Liver (tissue), 9 donors: Measurements from ENCODE around the gene BTBD6. TPM values are rescaled to one million over a fixed set of nuclear protein-coding genes. Genes with fewer than 3 reads are reported as not detected.

Source experiments
- DNase-seq: peaks from one replicate; pipeline ENCODE4 v3.0.0-alpha.2; 2017; ENCODE audit warnings: low spot score
- H3K27ac ChIP-seq, 2 donors: one replicate each; pipeline ENCODE4 v1.7.0; 2013; ENCODE audit warnings: inconsistent platforms in 2 of 2, low read length in 2 of 2, control low read depth in 1 of 2, low read depth in 1 of 2, mild to moderate bottlenecking in 1 of 2
- H3K27me3 ChIP-seq, 4 donors: one replicate each; pipeline versions ENCODE4 v1.6.1 to v1.7.0; 2013; ENCODE audit warnings: low read length in 3 of 4, inconsistent platforms in 1 of 4, mild to moderate bottlenecking in 1 of 4, moderate library complexity in 1 of 4; ENCODE audit not compliant: control insufficient read depth in 4 of 4, insufficient read depth in 4 of 4
- H3K36me3 ChIP-seq, 4 donors: one replicate each; pipeline versions ENCODE4 v1.6.1 to v1.7.0; 2013; ENCODE audit warnings: low read length in 3 of 4, mild to moderate bottlenecking in 3 of 4, low read depth in 1 of 4, moderate library complexity in 1 of 4; ENCODE audit not compliant: control insufficient read depth in 4 of 4, insufficient read depth in 3 of 4
- H3K4me1 ChIP-seq, 4 donors: one replicate each; pipeline versions ENCODE4 v1.6.1 to v1.7.0; 2013; ENCODE audit warnings: low read length in 3 of 4, mild to moderate bottlenecking in 3 of 4, moderate library complexity in 1 of 4; ENCODE audit not compliant: control insufficient read depth in 4 of 4, insufficient read depth in 4 of 4
- H3K4me3 ChIP-seq, 3 donors: one replicate each; pipeline versions ENCODE4 v1.6.1 to v1.7.0; 2013; ENCODE audit warnings: low read length in 3 of 3, control low read depth in 1 of 3, low read depth in 1 of 3, mild to moderate bottlenecking in 1 of 3
- H3K9ac ChIP-seq, 2 donors: one replicate each; pipeline ENCODE4 v1.7.0; 2013; ENCODE audit warnings: low read length in 2 of 2, mild to moderate bottlenecking in 2 of 2, moderate library complexity in 2 of 2, control low read depth in 1 of 2, low read depth in 1 of 2
- H3K9me3 ChIP-seq, 4 donors: one replicate each; pipeline versions ENCODE4 v1.6.1 to v1.7.0; 2013; ENCODE audit warnings: low read length in 3 of 4; ENCODE audit not compliant: control insufficient read depth in 4 of 4
- EGR1 ChIP-seq, 2 donors: IDR thresholded peaks; 2 replicates each; pipeline ENCODE4 v1.6.1; 2016 to 2018; ENCODE audit warnings: antibody characterized with exemption in 2 of 2, low read depth in 2 of 2
- FOXA1 ChIP-seq: IDR thresholded peaks from 2 replicates; pipeline ENCODE4 v1.6.1; 2016; ENCODE audit warnings: antibody characterized with exemption
- FOXA2 ChIP-seq: IDR thresholded peaks from 2 replicates; pipeline ENCODE4 v1.6.1; 2016; ENCODE audit warnings: antibody characterized with exemption
- GABPA ChIP-seq, 2 donors: IDR thresholded peaks in 1 of 2; conservative IDR thresholded peaks in 1 of 2; 2 replicates each; pipeline ENCODE4 v1.6.1; 2016; ENCODE audit warnings: antibody characterized with exemption in 2 of 2, mild to moderate bottlenecking in 1 of 2, moderate library complexity in 1 of 2
- HNF4A ChIP-seq, 2 donors: conservative IDR thresholded peaks; 2 replicates each; pipeline ENCODE4 v1.6.1; 2016; ENCODE audit warnings: antibody characterized with exemption in 2 of 2, mild to moderate bottlenecking in 2 of 2
- HNF4G ChIP-seq: IDR thresholded peaks from 2 replicates; pipeline ENCODE4 v1.6.1; 2016; ENCODE audit warnings: antibody characterized with exemption
- NR2F2 ChIP-seq: IDR thresholded peaks from 2 replicates; pipeline ENCODE4 v1.6.1; 2016; ENCODE audit warnings: antibody characterized with exemption
- RAD21 ChIP-seq, 2 donors: IDR thresholded peaks; 2 replicates each; pipeline ENCODE4 v1.6.1; 2016; ENCODE audit warnings: antibody characterized with exemption in 2 of 2, mild to moderate bottlenecking in 2 of 2
- RXRA ChIP-seq, 2 donors: IDR thresholded peaks; 2 replicates each; pipeline ENCODE4 v1.6.1; 2017 to 2018; ENCODE audit warnings: antibody characterized with exemption in 2 of 2, mild to moderate bottlenecking in 1 of 2
- TAF1 ChIP-seq: conservative IDR thresholded peaks from 2 replicates; pipeline ENCODE4 v1.6.1; 2016; ENCODE audit warnings: antibody characterized with exemption, mild to moderate bottlenecking
- YY1 ChIP-seq: IDR thresholded peaks from 2 replicates; pipeline ENCODE4 v1.6.1; 2016; ENCODE audit warnings: antibody characterized with exemption, mild to moderate bottlenecking
- WGBS: extraction: QIAGEN DNeasy Blood & Tissue Kit; methylation state at CpG from one replicate; pipeline ENCODE4 v1.1.7; 2013; 5-methylcytosine and 5-hydroxymethylcytosine counted together
- polyA plus RNA-seq, 2 donors: library from polyadenylated mRNA; stranded (reverse) in 1 of 2; unstranded in 1 of 2; fragments of 200-250 nt in 1 of 2; fragments of >200 nt in 1 of 2; fragmentation: Nextera tagmentation in 1 of 2; extraction: Ambion mirVana in 1 of 2; gene quantifications; one replicate each; pipeline versions ENCODE4 v1.2.1 to v1.2.3, GENCODE V29; 2013 to 2015
- total RNA-seq, 2 donors: library from RNA; depleted of rRNA; stranded (reverse); fragments of >200 nt; gene quantifications; one replicate each; pipeline ENCODE4 v1.2.3, GENCODE V29; 2014
- TF ChIP-seq, protein P1 (sequence below): IDR thresholded peaks from 2 replicates; pipeline ENCODE4 v1.6.1; 2016; ENCODE audit warnings: antibody characterized with exemption, mild to moderate bottlenecking
- TF ChIP-seq, protein P2 (sequence below): fragments of 150-350 bp; IDR thresholded peaks from 2 replicates; pipeline ENCODE4 v1.5.1; 2017; ENCODE audit warnings: improper control_type of control experiment, low read depth, low read length; ENCODE audit not compliant: missing input control
- TF ChIP-seq, protein P3 (sequence below): IDR thresholded peaks from 2 replicates; pipeline ENCODE4 v1.6.1; 2016; ENCODE audit warnings: antibody characterized with exemption
- TF ChIP-seq, protein P4 (sequence below): IDR thresholded peaks from 2 replicates; pipeline ENCODE4 v1.6.1; 2016; ENCODE audit warnings: antibody characterized with exemption
- donor health status: healthy.
- donor health status: healthy.
- donor health status: healthy.
- donor health status: healthy.
- donor health status: healthy.

Gene BTBD6
- total and polyA plus RNA-seq, 4 donors, result 5.8 to 18.1 (median 16.7) TPM

DNA sequence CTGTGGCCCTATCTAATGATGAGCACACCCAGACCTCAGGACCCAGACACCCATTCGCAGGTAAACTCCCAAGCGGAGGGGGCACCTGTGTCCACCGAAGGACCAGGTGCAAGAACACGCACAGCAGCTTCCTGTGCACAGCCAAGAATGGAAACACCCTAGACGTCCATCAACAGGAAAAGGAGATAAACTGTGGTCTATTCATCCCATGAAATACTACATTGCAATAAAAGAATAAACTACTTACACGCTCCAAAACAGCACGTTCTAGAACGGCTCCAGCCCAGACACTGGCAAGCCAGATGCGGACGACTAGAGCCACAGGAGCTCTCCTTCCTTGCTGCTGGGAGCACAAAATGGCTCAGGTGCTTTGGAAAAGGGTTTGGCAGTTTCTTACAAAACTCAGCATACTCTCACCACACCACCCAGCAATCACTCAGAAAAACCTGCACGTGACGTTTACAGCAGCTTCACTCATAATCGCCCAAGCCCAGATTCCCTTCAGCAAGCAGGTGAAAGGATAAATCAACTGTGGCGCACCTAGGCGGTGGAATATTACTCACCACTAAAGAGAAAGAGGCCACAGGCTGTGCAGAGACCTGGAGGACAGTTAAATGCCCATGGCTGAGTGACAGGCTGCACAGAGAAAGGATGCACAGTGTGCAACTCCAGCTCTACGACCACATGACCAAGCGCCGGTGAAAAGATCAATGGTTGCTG is 31.5 kb downstream of the BTBD6 start (continued):
- TF ChIP-seq, protein P1, sequence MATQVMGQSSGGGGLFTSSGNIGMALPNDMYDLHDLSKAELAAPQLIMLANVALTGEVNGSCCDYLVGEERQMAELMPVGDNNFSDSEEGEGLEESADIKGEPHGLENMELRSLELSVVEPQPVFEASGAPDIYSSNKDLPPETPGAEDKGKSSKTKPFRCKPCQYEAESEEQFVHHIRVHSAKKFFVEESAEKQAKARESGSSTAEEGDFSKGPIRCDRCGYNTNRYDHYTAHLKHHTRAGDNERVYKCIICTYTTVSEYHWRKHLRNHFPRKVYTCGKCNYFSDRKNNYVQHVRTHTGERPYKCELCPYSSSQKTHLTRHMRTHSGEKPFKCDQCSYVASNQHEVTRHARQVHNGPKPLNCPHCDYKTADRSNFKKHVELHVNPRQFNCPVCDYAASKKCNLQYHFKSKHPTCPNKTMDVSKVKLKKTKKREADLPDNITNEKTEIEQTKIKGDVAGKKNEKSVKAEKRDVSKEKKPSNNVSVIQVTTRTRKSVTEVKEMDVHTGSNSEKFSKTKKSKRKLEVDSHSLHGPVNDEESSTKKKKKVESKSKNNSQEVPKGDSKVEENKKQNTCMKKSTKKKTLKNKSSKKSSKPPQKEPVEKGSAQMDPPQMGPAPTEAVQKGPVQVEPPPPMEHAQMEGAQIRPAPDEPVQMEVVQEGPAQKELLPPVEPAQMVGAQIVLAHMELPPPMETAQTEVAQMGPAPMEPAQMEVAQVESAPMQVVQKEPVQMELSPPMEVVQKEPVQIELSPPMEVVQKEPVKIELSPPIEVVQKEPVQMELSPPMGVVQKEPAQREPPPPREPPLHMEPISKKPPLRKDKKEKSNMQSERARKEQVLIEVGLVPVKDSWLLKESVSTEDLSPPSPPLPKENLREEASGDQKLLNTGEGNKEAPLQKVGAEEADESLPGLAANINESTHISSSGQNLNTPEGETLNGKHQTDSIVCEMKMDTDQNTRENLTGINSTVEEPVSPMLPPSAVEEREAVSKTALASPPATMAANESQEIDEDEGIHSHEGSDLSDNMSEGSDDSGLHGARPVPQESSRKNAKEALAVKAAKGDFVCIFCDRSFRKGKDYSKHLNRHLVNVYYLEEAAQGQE, result no peak
- no peak for TF ChIP-seq FOXA2
- no peak for TF ChIP-seq TAF1
- no peak for TF ChIP-seq HNF4A (conservative IDR thresholded peaks at IDR 0.05)

DNA sequence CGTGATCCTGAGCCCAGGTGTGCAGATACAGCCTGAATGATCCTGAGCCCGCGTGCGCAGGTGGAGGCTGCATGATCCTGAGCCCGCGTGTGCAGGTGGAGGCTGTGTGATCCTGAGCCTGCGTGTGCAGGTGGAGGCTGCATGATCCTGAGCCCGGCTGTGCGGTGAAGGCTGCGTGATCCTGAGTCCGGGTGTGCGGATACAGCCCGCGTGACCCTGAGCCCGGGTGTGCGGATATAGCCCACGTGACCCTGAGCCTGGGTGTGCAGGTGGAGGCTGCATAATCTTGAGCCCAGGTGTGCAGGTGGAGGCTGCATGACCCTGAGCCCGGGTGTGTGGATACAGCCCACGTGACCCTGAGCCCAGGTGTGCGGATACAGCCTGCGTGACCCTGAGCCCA is 32.2 kb downstream of the BTBD6 start:
- Histone ChIP-seq H3K4me1 (peaks cover 5 to 16% (median 13%) of the 10 kb centered on the region in 4 donors), H3K9ac (no peak overlapping the region), H3K4me3 (no peak overlapping the region), H3K9me3 (no peaks in the 10 kb centered on the region), H3K27me3 (no peaks in the 10 kb centered on the region), H3K27ac (no peak overlapping the region), H3K36me3 (no peaks in the 10 kb centered on the region)
- WGBS, result 97% methylated on average over 21 of the region's 21 CpGs
- no peak for DNase-seq
- no peak for TF ChIP-seq GABPA (IDR thresholded peaks at IDR 0.05 in 1 of 2, conservative IDR thresholded peaks at IDR 0.05 in 1 of 2)
- TF ChIP-seq, protein P2, sequence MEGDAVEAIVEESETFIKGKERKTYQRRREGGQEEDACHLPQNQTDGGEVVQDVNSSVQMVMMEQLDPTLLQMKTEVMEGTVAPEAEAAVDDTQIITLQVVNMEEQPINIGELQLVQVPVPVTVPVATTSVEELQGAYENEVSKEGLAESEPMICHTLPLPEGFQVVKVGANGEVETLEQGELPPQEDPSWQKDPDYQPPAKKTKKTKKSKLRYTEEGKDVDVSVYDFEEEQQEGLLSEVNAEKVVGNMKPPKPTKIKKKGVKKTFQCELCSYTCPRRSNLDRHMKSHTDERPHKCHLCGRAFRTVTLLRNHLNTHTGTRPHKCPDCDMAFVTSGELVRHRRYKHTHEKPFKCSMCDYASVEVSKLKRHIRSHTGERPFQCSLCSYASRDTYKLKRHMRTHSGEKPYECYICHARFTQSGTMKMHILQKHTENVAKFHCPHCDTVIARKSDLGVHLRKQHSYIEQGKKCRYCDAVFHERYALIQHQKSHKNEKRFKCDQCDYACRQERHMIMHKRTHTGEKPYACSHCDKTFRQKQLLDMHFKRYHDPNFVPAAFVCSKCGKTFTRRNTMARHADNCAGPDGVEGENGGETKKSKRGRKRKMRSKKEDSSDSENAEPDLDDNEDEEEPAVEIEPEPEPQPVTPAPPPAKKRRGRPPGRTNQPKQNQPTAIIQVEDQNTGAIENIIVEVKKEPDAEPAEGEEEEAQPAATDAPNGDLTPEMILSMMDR, result no peak
- no peak for TF ChIP-seq FOXA2
- no peak for TF ChIP-seq FOXA1
- TF ChIP-seq HNF4G, result no peak
- no peak for TF ChIP-seq TAF1
- TF ChIP-seq, protein P3, sequence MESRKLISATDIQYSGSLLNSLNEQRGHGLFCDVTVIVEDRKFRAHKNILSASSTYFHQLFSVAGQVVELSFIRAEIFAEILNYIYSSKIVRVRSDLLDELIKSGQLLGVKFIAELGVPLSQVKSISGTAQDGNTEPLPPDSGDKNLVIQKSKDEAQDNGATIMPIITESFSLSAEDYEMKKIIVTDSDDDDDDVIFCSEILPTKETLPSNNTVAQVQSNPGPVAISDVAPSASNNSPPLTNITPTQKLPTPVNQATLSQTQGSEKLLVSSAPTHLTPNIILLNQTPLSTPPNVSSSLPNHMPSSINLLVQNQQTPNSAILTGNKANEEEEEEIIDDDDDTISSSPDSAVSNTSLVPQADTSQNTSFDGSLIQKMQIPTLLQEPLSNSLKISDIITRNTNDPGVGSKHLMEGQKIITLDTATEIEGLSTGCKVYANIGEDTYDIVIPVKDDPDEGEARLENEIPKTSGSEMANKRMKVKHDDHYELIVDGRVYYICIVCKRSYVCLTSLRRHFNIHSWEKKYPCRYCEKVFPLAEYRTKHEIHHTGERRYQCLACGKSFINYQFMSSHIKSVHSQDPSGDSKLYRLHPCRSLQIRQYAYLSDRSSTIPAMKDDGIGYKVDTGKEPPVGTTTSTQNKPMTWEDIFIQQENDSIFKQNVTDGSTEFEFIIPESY, result no peak
- TF ChIP-seq RAD21 (IDR thresholded peaks at IDR 0.05), result no peak
- no peak for TF ChIP-seq YY1
- TF ChIP-seq, protein P4, sequence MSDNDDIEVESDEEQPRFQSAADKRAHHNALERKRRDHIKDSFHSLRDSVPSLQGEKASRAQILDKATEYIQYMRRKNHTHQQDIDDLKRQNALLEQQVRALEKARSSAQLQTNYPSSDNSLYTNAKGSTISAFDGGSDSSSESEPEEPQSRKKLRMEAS, result no peak
- no peak for TF ChIP-seq NR2F2
- no peak for TF ChIP-seq RXRA (IDR thresholded peaks at IDR 0.05)
- TF ChIP-seq EGR1 (IDR thresholded peaks at IDR 0.05; ENCODE audit: low read depth in 2 of 2), result no peak
